ENCODE measurements around the gene RANBP3L. TPM values are rescaled to one million over a fixed set of nuclear protein-coding genes. Genes with fewer than 3 reads are reported as not detected.

The RANBP3L gene
- total and polyA plus RNA-seq, 9 of the 15 experiments (the other 6 are each of a cell fraction or from before 2014, with no cell fraction given): 0.01 to 0.06 TPM; not detected in 7

DNA sequence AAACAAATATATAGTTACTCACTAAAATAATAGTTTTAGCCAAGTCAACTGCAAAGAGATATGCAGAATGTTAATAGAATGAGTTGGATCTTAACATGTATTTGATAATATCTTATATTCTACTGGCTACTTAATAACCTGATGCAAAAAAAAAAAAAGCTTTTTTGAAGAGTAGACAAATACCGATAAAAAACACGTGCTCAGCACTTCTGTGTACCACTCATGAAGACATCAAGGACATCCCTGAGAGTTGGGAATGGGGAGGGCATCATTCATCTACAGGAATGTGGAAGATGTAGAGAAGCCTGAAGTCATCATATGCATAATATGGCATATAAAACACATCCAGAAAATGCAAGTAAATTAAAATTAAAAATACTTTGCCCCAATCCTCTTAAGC lies 43.2 kb upstream of the RANBP3L start:
- H4K20me1 ChIP-seq (replicated peaks; ENCODE audit: control insufficient read depth, insufficient read depth, low read length): no peaks in the 10 kb centered on the region
- H3K27me3 ChIP-seq (ENCODE audit: control insufficient read depth in 2 of 2, insufficient read depth in 2 of 2, low read length in 2 of 2): peaks cover 0 to 3% of the 10 kb centered on the region in 2 experiments; a peak in 1 of 5 replicates
- no peaks in the 10 kb centered on the region for H3K79me2 ChIP-seq (ENCODE audit: control insufficient read depth, insufficient read depth, low read length)
- 0% methylated on average over 2 of the region's 2 CpGs for WGBS (ENCODE audit: insufficient coverage, low coverage, missing lambda C conversion rate)
- no peaks in the 10 kb centered on the region for H3K9me3 ChIP-seq (replicated peaks; ENCODE audit: control insufficient read depth, insufficient read depth, low read depth, low read length)
- H3K9ac ChIP-seq (ENCODE audit: insufficient read depth in 1 of 2, low read depth in 2 of 2, low read length in 2 of 2): no peak overlapping the region
- no peaks in the 10 kb centered on the region for H3K4me1 ChIP-seq (replicated peaks in 1 of 2; ENCODE audit: control insufficient read depth in 2 of 2, insufficient read depth in 2 of 2, low read length in 2 of 2)
- no peak for DNase-seq (ENCODE audit: extremely low read depth in 1 of 4, low spot score in 3 of 4)
- no peak overlapping the region for H2AFZ ChIP-seq (ENCODE audit: low read depth, low read length)
- no peak for ATAC-seq
- H3K27ac ChIP-seq (ENCODE audit: extremely low read depth, low read depth, low read length): no peak overlapping the region
- FAIRE-seq: no peak
- POLR2A ChIA-PET: no interaction called here
- intact Hi-C loops (cut with micrococcal nuclease): no loop called here
- BruUV-seq (replicated peaks): no TSS peak
- H3K4me3 ChIP-seq: no peak overlapping the region
- CTCF ChIA-PET (ENCODE audit: low intra/inter-chr PET ratio): interaction anchor here (0.6 kb wide), 1 partner anchor 38 kb away, joined by 4 read pairs; no protein-coding TSS in a partner anchor
- no peaks in the 10 kb centered on the region for H3K9me1 ChIP-seq (ENCODE audit: control insufficient read depth, insufficient read depth, low read length)
- no peaks in the 10 kb centered on the region for H3K36me3 ChIP-seq (ENCODE audit: control insufficient read depth, insufficient read depth, low read length)
- in situ Hi-C loops (cut with MboI): no loop called here
- no peak overlapping the region for H3K4me2 ChIP-seq (ENCODE audit: insufficient read depth, low read length)
- TF ChIP-seq NRF1 (conservative IDR thresholded peaks at IDR 0.05 in 1 of 2, IDR thresholded peaks at IDR 0.05 in 1 of 2) (no peak), MAFK (IDR thresholded peaks at IDR 0.05; ENCODE audit: low read length) (peak; percentile 19; the same call in 1 of the 2 replicates), CCNT2 (IDR thresholded peaks at IDR 0.05; ENCODE audit: borderline replicate concordance, extremely low read depth, insufficient read length, low read depth, low read length) (no peak), SMC3 (conservative IDR thresholded peaks at IDR 0.05; ENCODE audit: insufficient read depth, low read depth, low read length) (no peak), CHD1 (IDR thresholded peaks at IDR 0.05; ENCODE audit: low read length) (no peak), MAFF (IDR thresholded peaks at IDR 0.05; ENCODE audit: low read length) (peak; percentile 36; the same call in 1 of the 2 replicates), ZNF316 (IDR thresholded peaks at IDR 0.05) (peak; percentile 57; the same call in 1 of the 2 replicates), ZNF253 (CRISPR knock-in tag; conservative IDR thresholded peaks at IDR 0.05) (no peak), FIP1L1 (IDR thresholded peaks at IDR 0.05; ENCODE audit: low read depth, low read length, poor library complexity, severe bottlenecking) (no peak), CBX1 (IDR thresholded peaks at IDR 0.05; ENCODE audit: low read depth) (no peak), MCM2 (IDR thresholded peaks at IDR 0.05; ENCODE audit: low read depth) (no peak), ZNF354B (CRISPR knock-in tag; IDR thresholded peaks at IDR 0.05) (no peak), MAFG (tag; conservative IDR thresholded peaks at IDR 0.05) (peak; percentile 45; the same call in 1 of the 2 replicates), ZNF134 (CRISPR knock-in tag; conservative IDR thresholded peaks at IDR 0.05) (no peak)

Measured in K562 (cell line).